Naive thymus-derived CD4-positive, alpha-beta T cell (primary cell): ENCODE measurements around the gene CEACAM6. TPM values are rescaled to one million over a fixed set of nuclear protein-coding genes. Genes with fewer than 3 reads are reported as not detected.
A peak's percentile ranks its signal among the peaks of the same experiment; 100 is the strongest.
"Not testable (repeated sequence)": the region's sequence is repeated elsewhere in the genome, so short reads cannot be mapped to it uniquely, and the experiment has no call there.

Source experiments
- ATAC-seq: fragments of 150-1000 bp; cut with Tn5 transposase; 2 replicates; pipeline ENCODE4 v1.10.0; 2021; ENCODE audit warnings: mild to moderate bottlenecking, moderate library complexity
- CTCF ChIA-PET: fragments of 350-600 bp; sonication (Branson Sonifier 250); formaldehyde crosslinking; loops from one replicate; lab custom pipeline; 2021; ENCODE audit warnings: antibody characterized with exemption; lab: Charles Lee
- POLR2A ChIA-PET: fragments of 350-600 bp; sonication (Branson Sonifier 250); formaldehyde crosslinking; loops from one replicate; lab custom pipeline; 2021; ENCODE audit warnings: antibody characterized with exemption, inconsistent platforms; lab: Charles Lee
- DNase-seq, 9 donors: peaks; one replicate each; pipeline versions ENCODE4 v3.0.0 to v3.0.0-alpha.2; 2020 to 2022; ENCODE audit warnings: mixed read lengths in 1 of 9
- H3K27ac ChIP-seq: one replicate; pipeline ENCODE4 v1.7.0; 2013; ENCODE audit warnings: mild to moderate bottlenecking, low read depth, low read length, moderate library complexity
- H3K27me3 ChIP-seq, 2 donors: one replicate each; pipeline ENCODE4 v1.7.0; 2013; ENCODE audit warnings: low read length in 2 of 2, mild to moderate bottlenecking in 2 of 2, moderate library complexity in 2 of 2; ENCODE audit not compliant: control insufficient read depth in 2 of 2, insufficient read depth in 2 of 2
- H3K36me3 ChIP-seq, 3 experiments: 1 replicate in 2 of 3; 2 replicates in 1 of 3; pipeline ENCODE4 v1.7.0; 2013; ENCODE audit warnings: low read length in 3 of 3, mild to moderate bottlenecking in 3 of 3, moderate library complexity in 1 of 3; ENCODE audit not compliant: insufficient read depth in 3 of 3, control insufficient read depth in 2 of 3
- H3K4me1 ChIP-seq, 2 donors: one replicate each; pipeline ENCODE4 v1.7.0; 2013; ENCODE audit warnings: low read length in 2 of 2, mild to moderate bottlenecking in 2 of 2, moderate library complexity in 1 of 2; ENCODE audit not compliant: control insufficient read depth in 2 of 2, insufficient read depth in 2 of 2
- H3K4me3 ChIP-seq: 2 replicates; pipeline ENCODE4 v1.7.0; 2013; ENCODE audit warnings: mild to moderate bottlenecking, low read length
- H3K9me3 ChIP-seq, 3 experiments: 1 replicate in 2 of 3; 2 replicates in 1 of 3; pipeline ENCODE4 v1.7.0; 2013; ENCODE audit warnings: low read length in 3 of 3; ENCODE audit not compliant: control insufficient read depth in 2 of 3
- H3K27ac Mint-ChIP-seq, 9 donors: one replicate each; pipeline ENCODE4 v1.8.0; 2020 to 2022; ENCODE audit warnings: mixed read lengths in 9 of 9, mild to moderate bottlenecking in 8 of 9, moderate library complexity in 5 of 9, inconsistent platforms in 2 of 9
- H3K27me3 Mint-ChIP-seq, 5 donors: one replicate each; pipeline ENCODE4 v1.8.0; 2021 to 2022; ENCODE audit warnings: mixed read lengths in 5 of 5, mild to moderate bottlenecking in 1 of 5
- H3K36me3 Mint-ChIP-seq, 5 donors: one replicate each; pipeline ENCODE4 v1.8.0; 2020 to 2022; ENCODE audit warnings: mixed read lengths in 5 of 5, mild to moderate bottlenecking in 3 of 5, inconsistent platforms in 1 of 5
- H3K4me1 Mint-ChIP-seq, 7 donors: one replicate each; pipeline ENCODE4 v1.8.0; 2020 to 2022; ENCODE audit warnings: mixed read lengths in 7 of 7, mild to moderate bottlenecking in 3 of 7, inconsistent platforms in 1 of 7
- H3K4me3 Mint-ChIP-seq, 10 donors: one replicate each; pipeline ENCODE4 v1.8.0; 2020 to 2022; ENCODE audit warnings: mild to moderate bottlenecking in 10 of 10, mixed read lengths in 10 of 10, moderate library complexity in 6 of 10, inconsistent platforms in 2 of 10
- H3K9me3 Mint-ChIP-seq, 11 donors: one replicate each; pipeline ENCODE4 v1.8.0; 2020 to 2022; ENCODE audit warnings: mixed read lengths in 11 of 11, mild to moderate bottlenecking in 4 of 11, inconsistent platforms in 1 of 11, moderate library complexity in 1 of 11
- intact Hi-C, 2 donors: fragments of 100-400 bp; cut with micrococcal nuclease; formaldehyde crosslinking; loops; one replicate each; pipeline ENCODE4 v1.15.1; 2023
- polyA plus RNA-seq, 2 donors: library from polyadenylated mRNA; unstranded; fragments of 300-500 nt; fragmentation: Illumina TruSeq; gene quantifications; one replicate each; pipeline ENCODE4 v1.2.3, GENCODE V29; 2021
- total RNA-seq, 6 experiments: library from RNA in 5 of 6; stranded (reverse) in 5 of 6; gene quantifications; 1 replicate in 5 of 6; 2 replicates in 1 of 6; pipeline ENCODE4 v1.2.3 and lab custom pipeline; 2021 to 2026

Gene CEACAM6
- total and polyA plus RNA-seq, 7 experiments from 2014 or later, result 0.15 TPM; not detected in 6

DNA sequence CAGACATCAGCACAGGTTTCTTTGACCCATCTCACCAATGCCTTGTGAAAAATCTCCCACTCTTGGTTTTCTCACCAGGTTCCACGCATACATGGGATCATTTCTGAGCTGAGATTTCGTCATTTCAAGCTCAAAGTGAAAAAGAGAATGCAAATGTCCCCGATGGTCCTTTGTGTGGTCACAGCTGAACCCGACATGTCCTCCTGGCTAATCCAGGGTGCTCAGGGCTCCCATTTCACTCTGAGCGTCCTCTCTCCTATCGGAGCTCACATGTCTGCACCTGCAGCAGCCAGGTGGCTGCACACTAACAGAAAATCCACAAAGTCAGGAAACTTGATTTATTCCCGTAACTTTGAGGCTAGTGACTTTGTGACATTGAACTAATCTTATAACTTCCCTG, 31.7 kb downstream of the CEACAM6 start:
- Mint-ChIP-seq H3K4me3 (no peak overlapping the region), H3K27ac (no peak overlapping the region), H3K9me3 (peaks cover 0 to 1% (median 0%) of the 10 kb centered on the region in 11 donors), H3K27me3 (peaks cover 30 to 72% (median 47%) of the 10 kb centered on the region in 5 donors), H3K36me3 (no peaks in the 10 kb centered on the region), H3K4me1 (peaks cover 14 to 19% (median 17%) of the 10 kb centered on the region in 7 donors)
- no peaks in the 10 kb centered on the region for H3K36me3 ChIP-seq
- POLR2A ChIA-PET, result interaction anchor here (0.8 to 1.1 kb wide), 2 partner anchors 10 to 962 kb away, joined by 3 read pairs; no protein-coding TSS in a partner anchor
- DNase-seq (no peak), ATAC-seq (no peak)
- H3K4me1 ChIP-seq, result peaks cover 10% of the 10 kb centered on the region in 2 donors
- H3K27me3 ChIP-seq, result peaks cover 0 to 4% of the 10 kb centered on the region in 2 donors
- H3K4me3 ChIP-seq, result no peak overlapping the region
- intact Hi-C loops, result loop anchor here in 1 of 2 donors (5.0 kb wide), 1 partner anchor 145 kb away; no protein-coding TSS in a partner anchor
- no peaks in the 10 kb centered on the region for H3K9me3 ChIP-seq
- CTCF ChIA-PET, result interaction anchor here (0.6 to 5.7 kb wide), 3 partner anchors 34 to 80 kb away, joined by 3 to 149 read pairs (median 5); partner anchors contain the start of gene CEACAM6
- H3K27ac ChIP-seq, result no peak overlapping the region

DNA sequence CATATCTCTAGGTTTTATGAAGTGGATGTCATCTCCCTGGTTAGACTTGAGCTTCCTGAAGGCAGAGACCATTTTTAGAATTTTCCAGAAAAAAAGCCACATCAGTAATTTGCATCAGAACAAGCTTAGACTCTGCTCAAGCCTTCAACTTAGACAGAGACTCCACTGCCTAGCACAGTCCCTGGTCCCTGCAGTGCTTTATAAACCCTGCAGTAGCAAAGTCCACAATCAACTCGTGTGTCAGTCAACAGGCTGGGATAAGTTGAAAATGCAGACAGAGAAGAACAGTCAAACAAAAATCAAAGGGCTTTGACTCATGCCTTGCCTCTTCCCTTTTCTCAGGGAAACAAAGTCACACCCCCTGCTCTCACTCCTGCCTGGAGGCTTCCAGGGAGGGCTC, 33.2 kb downstream of the CEACAM6 start:
- H3K27ac ChIP-seq, H3K4me3 ChIP-seq, POLR2A ChIA-PET, DNase-seq, H3K9me3 Mint-ChIP-seq, H3K27ac Mint-ChIP-seq, H3K9me3 ChIP-seq, H3K4me3 Mint-ChIP-seq, H3K4me1 ChIP-seq, H3K36me3 Mint-ChIP-seq, ATAC-seq, H3K36me3 ChIP-seq, H3K27me3 ChIP-seq: not testable (repeated sequence)
- CTCF ChIA-PET, result interaction anchor here (0.6 to 1.2 kb wide), 2 partner anchors 35 kb away, joined by 3 to 7 read pairs; no protein-coding TSS in a partner anchor
- intact Hi-C loops, result loop anchor here in 1 of 2 donors (5.0 kb wide), 1 partner anchor 146 kb away; no protein-coding TSS in a partner anchor
- Mint-ChIP-seq H3K4me1 (peaks cover 16 to 23% (median 17%) of the 10 kb centered on the region in 7 donors), H3K27me3 (peaks cover 37 to 76% (median 49%) of the 10 kb centered on the region in 5 donors)

DNA sequence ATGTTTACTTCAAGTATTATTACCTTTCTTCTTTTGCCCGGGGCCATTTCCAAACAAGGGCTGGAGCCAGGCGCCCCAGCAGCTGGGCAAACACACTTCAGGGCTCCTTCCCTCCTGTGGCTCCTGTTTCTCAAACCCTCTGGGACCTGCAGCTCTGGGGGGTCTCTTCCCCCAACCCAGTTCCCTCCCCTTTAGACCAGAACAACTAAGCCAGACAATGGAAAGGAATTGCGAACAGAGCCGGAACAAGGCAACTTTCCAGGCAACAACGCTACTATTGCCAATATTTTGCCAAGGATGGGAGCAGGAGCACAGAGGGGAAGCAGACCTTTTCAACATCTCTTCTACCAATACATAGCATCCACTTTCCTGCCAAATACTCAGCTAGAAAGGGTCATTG, 33.7 kb downstream of the CEACAM6 start:
- H3K9me3 Mint-ChIP-seq, H3K4me1 ChIP-seq, H3K9me3 ChIP-seq, H3K27ac Mint-ChIP-seq, ATAC-seq, H3K4me3 Mint-ChIP-seq, H3K27ac ChIP-seq, POLR2A ChIA-PET, H3K27me3 ChIP-seq, H3K36me3 ChIP-seq, DNase-seq, H3K4me3 ChIP-seq, H3K36me3 Mint-ChIP-seq: not testable (repeated sequence)
- Mint-ChIP-seq H3K4me1 (peaks cover 16 to 23% (median 17%) of the 10 kb centered on the region in 7 donors), H3K27me3 (peaks cover 35 to 72% (median 49%) of the 10 kb centered on the region in 5 donors)
- intact Hi-C loops, result loop anchor here in 1 of 2 donors (5.0 kb wide), 1 partner anchor 147 kb away; no protein-coding TSS in a partner anchor
- CTCF ChIA-PET, result interaction anchor here (0.5 to 1.2 kb wide), 4 partner anchors 15 to 48 kb away, joined by 3 to 7 read pairs (median 4); no protein-coding TSS in a partner anchor

- peak; percentile 66 for ATAC-seq
- no peaks in the 10 kb centered on the region for H3K4me1 ChIP-seq
Observed at GRCh38 chr19:41792513-41793413, 37.4 kb downstream of the CEACAM6 start.

GRCh38 chr19:41793414-41793727, 38.0 kb downstream of the CEACAM6 start:
- Mint-ChIP-seq H3K27ac (no peak overlapping the region), H3K27me3 (peaks cover 21 to 54% (median 27%) of the 10 kb centered on the region in 5 donors), H3K9me3 (no peaks in the 10 kb centered on the region), H3K4me1 (peaks cover 0 to 8% (median 2%) of the 10 kb centered on the region in 7 donors), H3K4me3 (no peak overlapping the region), H3K36me3 (no peaks in the 10 kb centered on the region)
- H3K27ac ChIP-seq, result no peak overlapping the region
- H3K27me3 ChIP-seq, result no peaks in the 10 kb centered on the region
- no peaks in the 10 kb centered on the region for H3K36me3 ChIP-seq
- no peaks in the 10 kb centered on the region for H3K4me1 ChIP-seq
- no peaks in the 10 kb centered on the region for H3K9me3 ChIP-seq
- DNase-seq (no peak), ATAC-seq (no peak)
- intact Hi-C loops, result loop anchor here (1.0 to 5.0 kb wide), 4 partner anchors 28 to 241 kb away; no protein-coding TSS in a partner anchor
- POLR2A ChIA-PET, result interaction anchor here (0.7 to 0.8 kb wide), 2 partner anchors 17 to 27 kb away, joined by 3 to 5 read pairs; no protein-coding TSS in a partner anchor
- CTCF ChIA-PET, result interaction anchor here (0.5 to 3.6 kb wide), 18 partner anchors 9 to 308 kb away, joined by 3 to 28 read pairs (median 3); no protein-coding TSS in a partner anchor
- H3K4me3 ChIP-seq, result no peak overlapping the region

More at GRCh38 chr19:41792513-41793413, 37.4 kb downstream of the CEACAM6 start:
- DNase-seq, result peak in 8 of 9 donors; percentile 15 to 63 (median 44)
- no peaks in the 10 kb centered on the region for H3K9me3 Mint-ChIP-seq
- POLR2A ChIA-PET, result interaction anchor here (0.7 to 0.8 kb wide), 2 partner anchors 16 to 28 kb away, joined by 3 to 5 read pairs; no protein-coding TSS in a partner anchor
- H3K36me3 ChIP-seq, result no peaks in the 10 kb centered on the region
- CTCF ChIA-PET, result interaction anchor here (0.5 to 3.6 kb wide), 21 partner anchors 8 to 308 kb away, joined by 3 to 28 read pairs (median 3); no protein-coding TSS in a partner anchor
- peaks cover 22 to 57% (median 27%) of the 10 kb centered on the region in 5 donors for H3K27me3 Mint-ChIP-seq
- H3K4me3 ChIP-seq, result no peak overlapping the region
- H3K4me3 Mint-ChIP-seq, result no peak overlapping the region
- H3K9me3 ChIP-seq, result no peaks in the 10 kb centered on the region
- no peaks in the 10 kb centered on the region for H3K27me3 ChIP-seq
- no peaks in the 10 kb centered on the region for H3K36me3 Mint-ChIP-seq
- H3K27ac ChIP-seq, result no peak overlapping the region
- H3K4me1 Mint-ChIP-seq, result peaks cover 0 to 8% (median 2%) of the 10 kb centered on the region in 7 donors
- intact Hi-C loops, result loop anchor here (1.0 to 5.0 kb wide), 4 partner anchors 29 to 242 kb away; no protein-coding TSS in a partner anchor
- no peak overlapping the region for H3K27ac Mint-ChIP-seq

DNA sequence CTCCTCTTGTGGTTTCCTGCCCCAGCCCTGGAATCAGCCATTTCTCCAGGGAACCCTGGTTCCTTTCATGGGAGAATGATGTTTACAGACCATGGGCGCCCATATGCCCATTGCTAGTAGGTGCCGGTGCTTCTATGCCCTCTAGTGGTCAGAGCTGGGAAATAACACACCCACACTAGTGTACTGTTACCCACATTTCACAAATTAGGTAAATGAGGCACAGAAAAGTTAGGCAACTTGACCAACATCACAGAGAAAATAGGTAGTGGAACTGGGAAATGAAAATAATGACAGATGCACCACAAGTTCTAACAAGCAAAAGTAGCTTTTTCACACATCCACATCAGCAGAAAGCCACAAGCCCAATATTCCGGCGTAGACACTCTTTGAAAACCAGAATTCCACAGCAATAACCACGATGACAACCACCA, 39.7 kb downstream of the CEACAM6 start:
- peak; percentile 24 to 71 (median 52) for DNase-seq
- H3K4me1 ChIP-seq, result no peaks in the 10 kb centered on the region

More for the DNA sequence above, 39.7 kb downstream of the CEACAM6 start:
- no peak overlapping the region for H3K27ac Mint-ChIP-seq
- H3K27me3 Mint-ChIP-seq, result peaks cover 12 to 42% (median 27%) of the 10 kb centered on the region in 5 donors
- no peak overlapping the region for H3K4me3 ChIP-seq
- no peak overlapping the region for H3K4me3 Mint-ChIP-seq
- H3K27me3 ChIP-seq, result no peaks in the 10 kb centered on the region
- ChIA-PET POLR2A (interaction anchor here (1.1 kb wide), 1 partner anchor 25 kb away, joined by 3 read pairs; no protein-coding TSS in a partner anchor), CTCF (interaction anchor here (0.6 to 2.7 kb wide), 17 partner anchors 8 to 893 kb away, joined by 3 to 14 read pairs (median 4); no protein-coding TSS in a partner anchor)
- ATAC-seq, result peak; percentile 95
- H3K4me1 Mint-ChIP-seq, result peaks cover 0 to 8% (median 2%) of the 10 kb centered on the region in 7 donors
- H3K36me3 Mint-ChIP-seq, result no peaks in the 10 kb centered on the region
- H3K36me3 ChIP-seq, result no peaks in the 10 kb centered on the region
- H3K9me3 Mint-ChIP-seq, result no peaks in the 10 kb centered on the region
- intact Hi-C loops, result no loop called here
- no peak overlapping the region for H3K27ac ChIP-seq
- H3K9me3 ChIP-seq, result no peaks in the 10 kb centered on the region
